ENCODE results near the gene ZNF473. TPM values are rescaled to one million over a fixed set of nuclear protein-coding genes. Genes with fewer than 3 reads are reported as not detected.
"Not testable (repeated sequence)": the region's sequence is repeated elsewhere in the genome, so short reads cannot be mapped to it uniquely, and the experiment has no call there.

Gene ZNF473
- total RNA-seq, 4 donors from 2014 or later = 1.00 to 60.2 (median 7.9) TPM

- Histone ChIP-seq H3K36me3 (no peaks in the 10 kb centered on the region), H3K9me3 (peaks cover 19 to 27% of the 10 kb centered on the region in 2 donors), H3K27me3 (no peaks in the 10 kb centered on the region), H3K4me1 (no peaks in the 10 kb centered on the region), H3K27ac (no peak overlapping the region), H3K4me3 (no peak overlapping the region)
- in situ Hi-C loops (cut with MboI; ENCODE audit: low pct_ligation_motif_present in 1 of 4, low pct_unique_long_range_greater_than_20kb in 1 of 4, low sequenced_read_pairs in 3 of 4) (no loop called here), intact Hi-C loops (cut with DNase I; ENCODE audit: low total_unique reads) (no loop called here)
- 55% methylated on average over 5 of the region's 5 CpGs; no CpG with 5 or more reads in 1 of the 2 donors for WGBS, 2 donors (ENCODE audit: low coverage in 1 of 2)
- TF ChIP-seq POLR2A (IDR thresholded peaks at IDR 0.05) (no peak), CTCF (IDR thresholded peaks at IDR 0.05) (no peak), EP300 (IDR thresholded peaks at IDR 0.05; ENCODE audit: low read depth) (no peak), POLR2AphosphoS5 (IDR thresholded peaks at IDR 0.05) (no peak)
- DNase-seq = no peak
Observed at GRCh38 chr19:50061650-50062049, 35.8 kb downstream of the ZNF473 start.

GRCh38 chr19:50065938-50066337, 40.1 kb downstream of the ZNF473 start:
- in situ Hi-C loops (cut with MboI; ENCODE audit: low pct_ligation_motif_present in 1 of 4, low pct_unique_long_range_greater_than_20kb in 1 of 4, low sequenced_read_pairs in 3 of 4) = no loop called here
- intact Hi-C loops (cut with DNase I; ENCODE audit: low total_unique reads) = no loop called here
- Histone ChIP-seq H3K27me3 (peaks cover 6% of the 10 kb centered on the region), H3K27ac (no peak overlapping the region), H3K4me1 (no peaks in the 10 kb centered on the region), H3K36me3 (no peaks in the 10 kb centered on the region), H3K9me3 (no peaks in the 10 kb centered on the region), H3K4me3 (no peak overlapping the region)
- DNase-seq = no peak
- no peak for TF ChIP-seq POLR2AphosphoS5 (IDR thresholded peaks at IDR 0.05)
- TF ChIP-seq CTCF (IDR thresholded peaks at IDR 0.05) = no peak
- no peak for TF ChIP-seq EP300 (IDR thresholded peaks at IDR 0.05; ENCODE audit: low read depth)
- TF ChIP-seq POLR2A (IDR thresholded peaks at IDR 0.05) = no peak
- 78% methylated on average over 10 of the region's 10 CpGs; no CpG with 5 or more reads in 1 of the 2 donors for WGBS, 2 donors (ENCODE audit: low coverage in 1 of 2)

GRCh38 chr19:50067575-50067974, 41.8 kb downstream of the ZNF473 start:
- TF ChIP-seq CTCF (IDR thresholded peaks at IDR 0.05) = no peak
- TF ChIP-seq POLR2A (IDR thresholded peaks at IDR 0.05) = no peak
- TF ChIP-seq EP300 (IDR thresholded peaks at IDR 0.05; ENCODE audit: low read depth) = no peak
- TF ChIP-seq POLR2AphosphoS5 (IDR thresholded peaks at IDR 0.05) = no peak
- in situ Hi-C loops (cut with MboI; ENCODE audit: low pct_ligation_motif_present in 1 of 4, low pct_unique_long_range_greater_than_20kb in 1 of 4, low sequenced_read_pairs in 3 of 4) = no loop called here
- Histone ChIP-seq H3K27me3 (peaks cover 6% of the 10 kb centered on the region), H3K9me3 (no peaks in the 10 kb centered on the region), H3K36me3 (no peaks in the 10 kb centered on the region), H3K4me3 (no peak overlapping the region), H3K4me1 (no peaks in the 10 kb centered on the region), H3K27ac (no peak overlapping the region)
- intact Hi-C loops (cut with DNase I; ENCODE audit: low total_unique reads) = no loop called here
- 71 to 100% methylated on average over 1 to 6 of the region's 6 CpGs for WGBS, 2 donors (ENCODE audit: low coverage in 1 of 2)
- DNase-seq = no peak

- in situ Hi-C loops (cut with MboI; ENCODE audit: low pct_ligation_motif_present in 1 of 4, low pct_unique_long_range_greater_than_20kb in 1 of 4, low sequenced_read_pairs in 3 of 4); H3K36me3 ChIP-seq; H3K9me3 ChIP-seq; H3K4me3 ChIP-seq; H3K27me3 ChIP-seq; H3K27ac ChIP-seq; H3K4me1 ChIP-seq; intact Hi-C loops (cut with DNase I; ENCODE audit: low total_unique reads); DNase-seq: not testable (repeated sequence)
- WGBS, 2 donors (ENCODE audit: low coverage in 1 of 2) = 80 to 84% methylated on average over 2 to 5 of the region's 5 CpGs
Observed at GRCh38 chr19:50068382-50068781, 42.6 kb downstream of the ZNF473 start.

- in situ Hi-C loops (cut with MboI; ENCODE audit: low pct_ligation_motif_present in 1 of 4, low pct_unique_long_range_greater_than_20kb in 1 of 4, low sequenced_read_pairs in 3 of 4) = loop anchor here in 1 of 4 donors (25.0 kb wide), 1 partner anchor 562 kb away; the partner anchor contains the start of genes C19orf81 and SYT3
- H3K4me3 ChIP-seq; intact Hi-C loops (cut with DNase I; ENCODE audit: low total_unique reads); H3K27me3 ChIP-seq; H3K4me1 ChIP-seq; DNase-seq; H3K36me3 ChIP-seq; H3K27ac ChIP-seq; H3K9me3 ChIP-seq: not testable (repeated sequence)
- WGBS, 2 donors (ENCODE audit: low coverage in 1 of 2) = 80% methylated on average over 1 of the region's 8 CpGs; no CpG with 5 or more reads in 1 of the 2 donors
Observed at GRCh38 chr19:50075076-50075475, 49.3 kb downstream of the ZNF473 start.

- WGBS, 2 donors (ENCODE audit: low coverage in 1 of 2) = 66% methylated on average over 11 of the region's 14 CpGs; no CpG with 5 or more reads in 1 of the 2 donors
Observed at GRCh38 chr19:50075644-50076372, 50.0 kb downstream of the ZNF473 start.

GRCh38 chr19:50076581-50077355, 51.0 kb downstream of the ZNF473 start:
- H3K4me3 ChIP-seq; H3K27ac ChIP-seq; intact Hi-C loops (cut with DNase I; ENCODE audit: low total_unique reads); H3K27me3 ChIP-seq; H3K36me3 ChIP-seq; H3K9me3 ChIP-seq; DNase-seq; H3K4me1 ChIP-seq: not testable (repeated sequence)
- in situ Hi-C loops (cut with MboI; ENCODE audit: low pct_ligation_motif_present in 1 of 4, low pct_unique_long_range_greater_than_20kb in 1 of 4, low sequenced_read_pairs in 3 of 4) = loop anchor here in 1 of 4 donors (25.0 kb wide), 1 partner anchor 561 kb away; the partner anchor contains the start of genes C19orf81 and SYT3
- 60 to 85% methylated on average over 5 to 10 of the region's 10 CpGs for WGBS, 2 donors (ENCODE audit: low coverage in 1 of 2)

More at GRCh38 chr19:50075644-50076372, 50.0 kb downstream of the ZNF473 start:
- intact Hi-C loops (cut with DNase I; ENCODE audit: low total_unique reads); H3K4me3 ChIP-seq; H3K36me3 ChIP-seq; H3K27ac ChIP-seq; H3K4me1 ChIP-seq; DNase-seq; H3K9me3 ChIP-seq; H3K27me3 ChIP-seq: not testable (repeated sequence)
- in situ Hi-C loops (cut with MboI; ENCODE audit: low pct_ligation_motif_present in 1 of 4, low pct_unique_long_range_greater_than_20kb in 1 of 4, low sequenced_read_pairs in 3 of 4) = loop anchor here in 1 of 4 donors (25.0 kb wide), 1 partner anchor 561 kb away; the partner anchor contains the start of genes C19orf81 and SYT3
